ENCODE measurements around the gene PLCD4.

PLCD4 gene

DNA sequence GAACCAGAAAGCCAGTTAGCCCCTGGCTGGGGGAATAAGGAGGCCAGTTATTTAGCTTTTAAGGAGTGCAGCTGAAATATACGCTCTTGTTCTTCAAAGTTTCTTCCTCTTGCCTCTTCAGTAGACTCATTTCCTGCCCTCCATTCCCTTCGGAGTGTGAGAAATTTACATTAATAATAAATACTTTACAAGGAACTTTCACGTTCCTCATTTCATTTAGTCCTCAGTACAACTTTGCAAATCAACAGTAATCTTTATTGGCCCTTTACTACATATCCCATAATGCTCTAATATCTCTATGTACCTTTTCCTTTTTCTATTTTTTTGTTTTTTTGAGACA lies 15.6 kb downstream of the PLCD4 start:
- Histone ChIP-seq H2AFZ (ENCODE audit: low read length) (peak overlapping the region; percentile 75), H3K36me3 (ENCODE audit: insufficient read depth, low read length) (no peaks in the 10 kb centered on the region), H3K9me3 (ENCODE audit: insufficient read depth, low read depth, low read length) (no peaks in the 10 kb centered on the region), H4K20me1 (ENCODE audit: insufficient read depth, low read length, poor library complexity, severe bottlenecking) (no peaks in the 10 kb centered on the region), H3K79me2 (ENCODE audit: insufficient read depth, low read length) (no peaks in the 10 kb centered on the region), H3K4me3 (ENCODE audit: low read length, poor library complexity, severe bottlenecking) (no peak overlapping the region), H3F3A (ENCODE audit: low read depth) (no peaks in the 10 kb centered on the region), H3K9ac (ENCODE audit: low read depth, low read length, poor library complexity, severe bottlenecking) (no peak overlapping the region), H3K4me2 (ENCODE audit: low read depth, low read length, poor library complexity, severe bottlenecking) (no peak overlapping the region), H3K9me2 (replicated peaks; ENCODE audit: low read depth, low read length) (no peaks in the 10 kb centered on the region), H3K27me3 (ENCODE audit: insufficient read depth, low read length, poor library complexity, severe bottlenecking) (no peaks in the 10 kb centered on the region), H3K4me1 (ENCODE audit: insufficient read depth, low read length, poor library complexity, severe bottlenecking) (no peaks in the 10 kb centered on the region)
- TF ChIP-seq CTCF (conservative IDR thresholded peaks at IDR 0.05; ENCODE audit: low read length) (no peak), EZH2phosphoT487 (IDR thresholded peaks at IDR 0.05; ENCODE audit: borderline replicate concordance) (no peak)

DNA sequence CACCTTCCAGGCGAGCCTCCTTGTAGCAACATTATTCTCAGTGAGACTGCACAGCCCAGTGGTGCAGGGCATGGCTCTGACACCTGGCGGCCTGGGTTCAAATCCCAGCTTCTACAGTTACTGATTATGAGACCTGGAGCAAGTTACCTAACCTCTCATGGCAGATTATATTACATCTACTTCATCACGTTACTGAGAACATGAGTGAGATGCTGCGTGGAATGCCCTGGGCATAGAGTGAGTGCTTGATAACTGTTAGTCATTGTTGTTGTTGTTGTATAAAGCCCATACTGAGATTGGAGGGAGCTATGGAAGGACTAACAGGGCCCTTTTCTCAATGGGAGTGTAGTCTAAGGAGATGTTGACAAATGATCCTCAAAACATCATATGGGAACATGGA lies 18.7 kb downstream of the PLCD4 start:
- H3K9me2 ChIP-seq (replicated peaks; ENCODE audit: low read depth, low read length) = no peaks in the 10 kb centered on the region
- H3F3A ChIP-seq (ENCODE audit: low read depth) = no peaks in the 10 kb centered on the region
- H4K20me1 ChIP-seq (ENCODE audit: insufficient read depth, low read length, poor library complexity, severe bottlenecking) = no peaks in the 10 kb centered on the region
- H2AFZ ChIP-seq (ENCODE audit: low read length) = no peak overlapping the region
- no peak overlapping the region for H3K4me2 ChIP-seq (ENCODE audit: low read depth, low read length, poor library complexity, severe bottlenecking)
- no peaks in the 10 kb centered on the region for H3K4me1 ChIP-seq (ENCODE audit: insufficient read depth, low read length, poor library complexity, severe bottlenecking)
- H3K36me3 ChIP-seq (ENCODE audit: insufficient read depth, low read length) = no peaks in the 10 kb centered on the region
- no peaks in the 10 kb centered on the region for H3K27me3 ChIP-seq (ENCODE audit: insufficient read depth, low read length, poor library complexity, severe bottlenecking)
- no peak overlapping the region for H3K4me3 ChIP-seq (ENCODE audit: low read length, poor library complexity, severe bottlenecking)
- H3K79me2 ChIP-seq (ENCODE audit: insufficient read depth, low read length) = no peaks in the 10 kb centered on the region
- no peak overlapping the region for H3K9ac ChIP-seq (ENCODE audit: low read depth, low read length, poor library complexity, severe bottlenecking)
- no peaks in the 10 kb centered on the region for H3K9me3 ChIP-seq (ENCODE audit: insufficient read depth, low read depth, low read length)
- no peak for TF ChIP-seq CTCF (conservative IDR thresholded peaks at IDR 0.05; ENCODE audit: low read length)
- no peak for TF ChIP-seq EZH2phosphoT487 (IDR thresholded peaks at IDR 0.05; ENCODE audit: borderline replicate concordance)

- Histone ChIP-seq H3K79me2 (ENCODE audit: insufficient read depth, low read length) (no peaks in the 10 kb centered on the region), H3K4me3 (ENCODE audit: low read length, poor library complexity, severe bottlenecking) (no peak overlapping the region), H3K27me3 (ENCODE audit: insufficient read depth, low read length, poor library complexity, severe bottlenecking) (no peaks in the 10 kb centered on the region), H3K4me1 (ENCODE audit: insufficient read depth, low read length, poor library complexity, severe bottlenecking) (no peaks in the 10 kb centered on the region), H3K4me2 (ENCODE audit: low read depth, low read length, poor library complexity, severe bottlenecking) (no peak overlapping the region), H3K9ac (ENCODE audit: low read depth, low read length, poor library complexity, severe bottlenecking) (no peak overlapping the region), H4K20me1 (ENCODE audit: insufficient read depth, low read length, poor library complexity, severe bottlenecking) (no peaks in the 10 kb centered on the region), H3F3A (ENCODE audit: low read depth) (no peaks in the 10 kb centered on the region), H2AFZ (ENCODE audit: low read length) (no peak overlapping the region), H3K9me3 (ENCODE audit: insufficient read depth, low read depth, low read length) (no peaks in the 10 kb centered on the region), H3K36me3 (ENCODE audit: insufficient read depth, low read length) (no peaks in the 10 kb centered on the region), H3K9me2 (replicated peaks; ENCODE audit: low read depth, low read length) (no peaks in the 10 kb centered on the region)
- no peak for TF ChIP-seq CTCF (conservative IDR thresholded peaks at IDR 0.05; ENCODE audit: low read length)
- TF ChIP-seq EZH2phosphoT487 (IDR thresholded peaks at IDR 0.05; ENCODE audit: borderline replicate concordance) = no peak
Observed at GRCh38 chr2:218627939-218628338, 20.2 kb downstream of the PLCD4 start.
